ENCODE data around the gene NEFH. TPM values are rescaled to one million over a fixed set of nuclear protein-coding genes. Genes with fewer than 3 reads are reported as not detected.

Gene NEFH
- total RNA-seq, 1 experiment from 2014 or later: not detected

- Histone ChIP-seq H3K27me3 (no peaks in the 10 kb centered on the region), H3K4me3 (no peak overlapping the region), H3K9me3 (no peaks in the 10 kb centered on the region), H3K36me3 (no peaks in the 10 kb centered on the region)
- no peak for DNase-seq
These were observed 25.7 kb upstream of the NEFH start for GRCh38 chr22:29454276-29454675.

GRCh38 chr22:29456211-29456671 is 23.8 kb upstream of the NEFH start:
- H3K9me3 ChIP-seq: no peaks in the 10 kb centered on the region
- no peak for DNase-seq
- H3K4me3 ChIP-seq: no peak overlapping the region
- H3K27me3 ChIP-seq: no peaks in the 10 kb centered on the region
- no peaks in the 10 kb centered on the region for H3K36me3 ChIP-seq

- DNase-seq: no peak
- no peaks in the 10 kb centered on the region for H3K27me3 ChIP-seq
- H3K36me3 ChIP-seq: no peaks in the 10 kb centered on the region
- H3K4me3 ChIP-seq: no peak overlapping the region
- no peaks in the 10 kb centered on the region for H3K9me3 ChIP-seq
These were observed 22.3 kb upstream of the NEFH start for GRCh38 chr22:29457730-29458129.

- Histone ChIP-seq H3K4me3 (no peak overlapping the region), H3K9me3 (no peaks in the 10 kb centered on the region), H3K36me3 (no peaks in the 10 kb centered on the region), H3K27me3 (no peaks in the 10 kb centered on the region)
- DNase-seq: no peak
These were observed 21.5 kb upstream of the NEFH start for GRCh38 chr22:29458551-29458950.

GRCh38 chr22:29459773-29460172 is 20.2 kb upstream of the NEFH start:
- H3K36me3 ChIP-seq: no peaks in the 10 kb centered on the region
- no peak for DNase-seq
- no peaks in the 10 kb centered on the region for H3K9me3 ChIP-seq
- H3K27me3 ChIP-seq: no peaks in the 10 kb centered on the region
- no peak overlapping the region for H3K4me3 ChIP-seq

- Histone ChIP-seq H3K36me3 (no peaks in the 10 kb centered on the region), H3K4me3 (no peak overlapping the region), H3K9me3 (no peaks in the 10 kb centered on the region), H3K27me3 (no peaks in the 10 kb centered on the region)
- DNase-seq: no peak
These were observed 18.8 kb upstream of the NEFH start for GRCh38 chr22:29461263-29461662.

GRCh38 chr22:29463629-29464028 is 16.4 kb upstream of the NEFH start:
- DNase-seq: no peak
- Histone ChIP-seq H3K9me3 (no peaks in the 10 kb centered on the region), H3K4me3 (no peak overlapping the region), H3K27me3 (peaks cover 2% of the 10 kb centered on the region), H3K36me3 (no peaks in the 10 kb centered on the region)

GRCh38 chr22:29464581-29464980 is 15.4 kb upstream of the NEFH start:
- DNase-seq: no peak
- Histone ChIP-seq H3K4me3 (no peak overlapping the region), H3K27me3 (peaks cover 5% of the 10 kb centered on the region), H3K9me3 (no peaks in the 10 kb centered on the region), H3K36me3 (no peaks in the 10 kb centered on the region)

- Histone ChIP-seq H3K27me3 (peaks cover 15% of the 10 kb centered on the region), H3K36me3 (no peaks in the 10 kb centered on the region), H3K9me3 (no peaks in the 10 kb centered on the region), H3K4me3 (no peak overlapping the region; the same call in 1 of the 2 replicates)
- DNase-seq: no peak
These were observed 10.3 kb upstream of the NEFH start for GRCh38 chr22:29469755-29470154.

GRCh38 chr22:29470159-29470855 is 9.7 kb upstream of the NEFH start:
- peak; percentile 62 for DNase-seq
- Histone ChIP-seq H3K36me3 (no peaks in the 10 kb centered on the region), H3K9me3 (no peaks in the 10 kb centered on the region), H3K4me3 (peak overlapping the region; percentile 40), H3K27me3 (peaks cover 15% of the 10 kb centered on the region)

GRCh38 chr22:29473001-29473400 is 7.0 kb upstream of the NEFH start:
- Histone ChIP-seq H3K9me3 (no peaks in the 10 kb centered on the region), H3K36me3 (no peaks in the 10 kb centered on the region), H3K4me3 (no peak overlapping the region), H3K27me3 (peaks cover 20% of the 10 kb centered on the region)
- no peak for DNase-seq

GRCh38 chr22:29475550-29475949 is 4.5 kb upstream of the NEFH start:
- peaks cover 31% of the 10 kb centered on the region for H3K27me3 ChIP-seq
- no peaks in the 10 kb centered on the region for H3K9me3 ChIP-seq
- no peak for DNase-seq
- H3K4me3 ChIP-seq: no peak overlapping the region
- H3K36me3 ChIP-seq: no peaks in the 10 kb centered on the region

- Histone ChIP-seq H3K9me3 (no peaks in the 10 kb centered on the region), H3K27me3 (peaks cover 35% of the 10 kb centered on the region), H3K36me3 (no peaks in the 10 kb centered on the region), H3K4me3 (no peak overlapping the region)
- no peak for DNase-seq
These were observed 3.9 kb upstream of the NEFH start for GRCh38 chr22:29476116-29476515.

GRCh38 chr22:29477723-29478318 is 2.2 kb upstream of the NEFH start:
- no peaks in the 10 kb centered on the region for H3K9me3 ChIP-seq
- DNase-seq: no peak
- H3K36me3 ChIP-seq: no peaks in the 10 kb centered on the region
- peaks cover 38% of the 10 kb centered on the region for H3K27me3 ChIP-seq
- no peak overlapping the region for H3K4me3 ChIP-seq

GRCh38 chr22:29478326-29479276 is 1.4 kb upstream of the NEFH start:
- H3K27me3 ChIP-seq: peaks cover 38% of the 10 kb centered on the region

GRCh38 chr22:29480262-29480511 is 169 bp downstream of the NEFH start:
- Histone ChIP-seq H3K9me3 (no peaks in the 10 kb centered on the region), H3K27me3 (peaks cover 36% of the 10 kb centered on the region), H3K36me3 (no peaks in the 10 kb centered on the region), H3K4me3 (no peak overlapping the region)
- DNase-seq: no peak

More at GRCh38 chr22:29478326-29479276, 1.4 kb upstream of the NEFH start:
- no peak for DNase-seq
- Histone ChIP-seq H3K9me3 (no peaks in the 10 kb centered on the region), H3K4me3 (no peak overlapping the region), H3K36me3 (no peaks in the 10 kb centered on the region)

- Histone ChIP-seq H3K4me3 (no peak overlapping the region), H3K27me3 (peaks cover 36% of the 10 kb centered on the region), H3K9me3 (no peaks in the 10 kb centered on the region), H3K36me3 (no peaks in the 10 kb centered on the region)
- no peak for DNase-seq
These were observed 670 bp downstream of the NEFH start for GRCh38 chr22:29480512-29481264.

Measured in MG63 (cell line).